HEK293T (cell line): ENCODE results near the gene TMEM106A.

Experiments
- BHLHE40 ChIP-seq: fragments of 450-650 bp; IDR thresholded peaks from 2 replicates; pipeline ENCODE4 v1.6.1; 2016; ENCODE audit warnings: mild to moderate bottlenecking, moderate library complexity, borderline replicate concordance
- NFRKB ChIP-seq: fragments of 450-650 bp; IDR thresholded peaks from 2 replicates; pipeline ENCODE4 v1.6.1; 2016; ENCODE audit warnings: mild to moderate bottlenecking, moderate library complexity
- TARDBP ChIP-seq: fragments of 450-650 bp; IDR thresholded peaks from 2 replicates; pipeline ENCODE4 v1.6.1; 2016

- no peak for TF ChIP-seq TARDBP
- TF ChIP-seq BHLHE40: no peak
- TF ChIP-seq NFRKB: no peak
Observed at GRCh38 chr17:43211123-43211479, 574 bp upstream of the TMEM106A start.
